ENCODE results near the gene SCAF8.

DNA sequence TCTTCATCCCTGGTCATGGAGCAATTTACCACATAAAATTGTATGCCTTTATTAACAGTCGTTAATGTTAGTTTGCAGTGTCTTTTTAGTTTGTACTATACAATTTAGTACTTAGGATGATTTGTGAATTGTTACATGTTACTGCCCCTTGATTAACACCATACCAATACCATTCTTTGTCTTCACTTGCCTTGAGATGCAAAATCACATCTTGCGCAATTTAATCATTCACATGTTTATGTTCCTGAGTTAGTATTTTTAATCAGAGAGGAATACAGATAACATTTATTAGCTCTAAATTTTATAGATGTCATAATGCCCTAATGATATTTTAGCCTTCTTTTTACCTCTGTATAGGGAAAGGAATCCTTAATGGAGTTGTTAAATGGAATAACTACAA lies 114.1 kb downstream of the SCAF8 start:
- TF ChIP-seq, protein P1, sequence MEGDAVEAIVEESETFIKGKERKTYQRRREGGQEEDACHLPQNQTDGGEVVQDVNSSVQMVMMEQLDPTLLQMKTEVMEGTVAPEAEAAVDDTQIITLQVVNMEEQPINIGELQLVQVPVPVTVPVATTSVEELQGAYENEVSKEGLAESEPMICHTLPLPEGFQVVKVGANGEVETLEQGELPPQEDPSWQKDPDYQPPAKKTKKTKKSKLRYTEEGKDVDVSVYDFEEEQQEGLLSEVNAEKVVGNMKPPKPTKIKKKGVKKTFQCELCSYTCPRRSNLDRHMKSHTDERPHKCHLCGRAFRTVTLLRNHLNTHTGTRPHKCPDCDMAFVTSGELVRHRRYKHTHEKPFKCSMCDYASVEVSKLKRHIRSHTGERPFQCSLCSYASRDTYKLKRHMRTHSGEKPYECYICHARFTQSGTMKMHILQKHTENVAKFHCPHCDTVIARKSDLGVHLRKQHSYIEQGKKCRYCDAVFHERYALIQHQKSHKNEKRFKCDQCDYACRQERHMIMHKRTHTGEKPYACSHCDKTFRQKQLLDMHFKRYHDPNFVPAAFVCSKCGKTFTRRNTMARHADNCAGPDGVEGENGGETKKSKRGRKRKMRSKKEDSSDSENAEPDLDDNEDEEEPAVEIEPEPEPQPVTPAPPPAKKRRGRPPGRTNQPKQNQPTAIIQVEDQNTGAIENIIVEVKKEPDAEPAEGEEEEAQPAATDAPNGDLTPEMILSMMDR (tag by site-specific recombination; IDR thresholded peaks at IDR 0.05), result no peak
- no peak for TF ChIP-seq KLF16 (tag by site-specific recombination; IDR thresholded peaks at IDR 0.05)

Data from HEK293 (cell line).